CD4-positive, alpha-beta T cell (primary cell): Measurements from ENCODE around the gene SMARCA1. TPM values are rescaled to one million over a fixed set of nuclear protein-coding genes. Genes with fewer than 3 reads are reported as not detected.

Experiments
- ATAC-seq: fragments of 200-7000 bp; cut with Tn5 transposase; one replicate; pipeline ENCODE4 v1.10.0; 2022; ENCODE audit warnings: mild to moderate bottlenecking; ENCODE audit not compliant: poor library complexity
- CTCF ChIA-PET: fragments of 350-600 bp; sonication (Branson Sonifier 250); formaldehyde crosslinking; loops from one replicate; lab custom pipeline; 2021; ENCODE audit warnings: antibody characterized with exemption, inconsistent platforms; lab: Charles Lee
- POLR2A ChIA-PET: fragments of 350-600 bp; sonication (Branson Sonifier 250); formaldehyde crosslinking; loops from one replicate; lab custom pipeline; 2021; ENCODE audit warnings: antibody characterized with exemption, inconsistent platforms; lab: Charles Lee
- DNase-seq, 14 experiments: peaks; one replicate each; pipeline ENCODE4 v3.0.0-alpha.2; 2013 to 2020; ENCODE audit warnings: mixed read lengths in 2 of 14
- H3K27ac ChIP-seq, 2 donors: one replicate each; pipeline versions ENCODE4 v1.5.1 to v1.7.0; 2013; ENCODE audit warnings: low read length in 2 of 2, low read depth in 1 of 2, mild to moderate bottlenecking in 1 of 2
- H3K27me3 ChIP-seq, 2 experiments: 1 replicate in 1 of 2; 2 replicates in 1 of 2; pipeline versions ENCODE4 v1.6.1 to v1.7.0; 2013; ENCODE audit warnings: low read length in 2 of 2, control low read depth in 1 of 2, mild to moderate bottlenecking in 1 of 2, moderate library complexity in 1 of 2; ENCODE audit not compliant: insufficient read depth in 2 of 2, control insufficient read depth in 1 of 2
- H3K36me3 ChIP-seq: one replicate; pipeline ENCODE4 v1.6.1; 2013; ENCODE audit warnings: low read length, control low read depth; ENCODE audit not compliant: insufficient read depth
- H3K4me1 ChIP-seq: one replicate; pipeline ENCODE4 v1.6.1; 2013; ENCODE audit warnings: low read length, control low read depth; ENCODE audit not compliant: insufficient read depth
- H3K4me3 ChIP-seq: one replicate; pipeline ENCODE4 v1.5.1; 2013; ENCODE audit warnings: mild to moderate bottlenecking, low read length, moderate library complexity
- H3K9me3 ChIP-seq, 2 experiments: 1 replicate in 1 of 2; 2 replicates in 1 of 2; pipeline versions ENCODE4 v1.6.1 to v1.7.0; 2013; ENCODE audit warnings: low read length in 2 of 2, mild to moderate bottlenecking in 2 of 2, control low read depth in 1 of 2, moderate library complexity in 1 of 2; ENCODE audit not compliant: control insufficient read depth in 1 of 2, insufficient read depth in 1 of 2
- H3K27ac Mint-ChIP-seq: one replicate; pipeline ENCODE4 v1.8.0; 2020; ENCODE audit warnings: mixed read lengths
- H3K27me3 Mint-ChIP-seq: one replicate; pipeline ENCODE4 v1.8.0; 2021; ENCODE audit warnings: mixed read lengths
- H3K36me3 Mint-ChIP-seq: one replicate; pipeline ENCODE4 v1.8.0; 2021; ENCODE audit warnings: low read depth, mixed read lengths
- H3K4me1 Mint-ChIP-seq: one replicate; pipeline ENCODE4 v1.8.0; 2021; ENCODE audit warnings: low read depth, mixed read lengths
- H3K4me3 Mint-ChIP-seq: one replicate; pipeline ENCODE4 v1.8.0; 2020; ENCODE audit warnings: mild to moderate bottlenecking, mixed read lengths
- H3K9me3 Mint-ChIP-seq: one replicate; pipeline ENCODE4 v1.8.0; 2020; ENCODE audit warnings: mixed read lengths
- CTCF ChIP-seq: fragments of 200-600 bp; IDR thresholded peaks from one replicate; pipeline ENCODE4 v1.8.0; 2022; ENCODE audit warnings: antibody characterized with exemption, mild to moderate bottlenecking
- intact Hi-C, 2 experiments: fragments of 100-400 bp; cut with DNase I in 1 of 2; cut with micrococcal nuclease in 1 of 2; formaldehyde crosslinking; loops; one replicate each; pipeline versions ENCODE4 v1.15.1 to v1.9.0; 2023 to 2025; cut with DNase I, micrococcal nuclease
- total RNA-seq, 174 experiments: library from RNA in 2 of 174; stranded (reverse) in 2 of 174; gene quantifications; one replicate each; pipeline ENCODE4 v1.2.3 and lab custom pipeline; 2021 to 2026

Gene SMARCA1
- total RNA-seq, 2 experiments from 2014 or later = 0.85 to 1.0 TPM

GRCh38 chrX:129561453-129561852 is 38.2 kb upstream of the SMARCA1 start:
- no peak for TF ChIP-seq CTCF

GRCh38 chrX:129559783-129560182 is 36.5 kb upstream of the SMARCA1 start:
- intact Hi-C loops = no loop called here
- Mint-ChIP-seq H3K4me1 (no peaks in the 10 kb centered on the region), H3K27me3 (no peaks in the 10 kb centered on the region), H3K9me3 (no peaks in the 10 kb centered on the region), H3K4me3 (no peak overlapping the region), H3K36me3 (peaks cover 50% of the 10 kb centered on the region), H3K27ac (no peak overlapping the region)
- H3K36me3 ChIP-seq = peaks cover 11% of the 10 kb centered on the region
- no peak for ATAC-seq
- no peak for DNase-seq
- POLR2A ChIA-PET = no interaction called here
- H3K4me1 ChIP-seq = no peaks in the 10 kb centered on the region
- no peaks in the 10 kb centered on the region for H3K9me3 ChIP-seq
- H3K4me3 ChIP-seq = no peak overlapping the region
- no peak for TF ChIP-seq CTCF
- H3K27ac ChIP-seq = no peak overlapping the region
- CTCF ChIA-PET = no interaction called here
- H3K27me3 ChIP-seq = no peaks in the 10 kb centered on the region

More at GRCh38 chrX:129561453-129561852, 38.2 kb upstream of the SMARCA1 start:
- intact Hi-C loops = no loop called here
- no peaks in the 10 kb centered on the region for H3K27me3 Mint-ChIP-seq
- no peak overlapping the region for H3K27ac ChIP-seq
- no peak overlapping the region for H3K4me3 Mint-ChIP-seq
- no peaks in the 10 kb centered on the region for H3K9me3 ChIP-seq
- ATAC-seq = no peak
- peaks cover 13% of the 10 kb centered on the region for H3K4me1 Mint-ChIP-seq
- H3K36me3 ChIP-seq = peaks cover 11% of the 10 kb centered on the region
- ChIA-PET CTCF (no interaction called here), POLR2A (no interaction called here)
- DNase-seq = no peak
- H3K27ac Mint-ChIP-seq = no peak overlapping the region
- no peaks in the 10 kb centered on the region for H3K4me1 ChIP-seq
- peaks cover 62% of the 10 kb centered on the region for H3K36me3 Mint-ChIP-seq
- H3K27me3 ChIP-seq = no peaks in the 10 kb centered on the region
- no peak overlapping the region for H3K4me3 ChIP-seq
- no peaks in the 10 kb centered on the region for H3K9me3 Mint-ChIP-seq

- no peaks in the 10 kb centered on the region for H3K27me3 ChIP-seq
- intact Hi-C loops = no loop called here
- ChIA-PET CTCF (no interaction called here), POLR2A (no interaction called here)
- no peaks in the 10 kb centered on the region for H3K4me1 ChIP-seq
- H3K27ac Mint-ChIP-seq = no peak overlapping the region
- H3K4me3 Mint-ChIP-seq = no peak overlapping the region
- no peak overlapping the region for H3K27ac ChIP-seq
- H3K36me3 Mint-ChIP-seq = peaks cover 42% of the 10 kb centered on the region
- no peaks in the 10 kb centered on the region for H3K27me3 Mint-ChIP-seq
- H3K9me3 ChIP-seq = no peaks in the 10 kb centered on the region
- ATAC-seq (no peak), DNase-seq (no peak)
- no peak overlapping the region for H3K4me3 ChIP-seq
- no peaks in the 10 kb centered on the region for H3K9me3 Mint-ChIP-seq
- peaks cover 11% of the 10 kb centered on the region for H3K36me3 ChIP-seq
- no peaks in the 10 kb centered on the region for H3K4me1 Mint-ChIP-seq
- TF ChIP-seq CTCF = no peak
Observed at GRCh38 chrX:129557844-129558480, 34.7 kb upstream of the SMARCA1 start.
